Stimulated activated CD8-positive, alpha-beta memory T cell treated with anti-CD3 and anti-CD28 coated beads, Interleukin-12 subunit alpha, Interleukin-12 subunit beta, amount 100 ng/mL, for 1 hour (primary cell): ENCODE results near the gene ZSCAN2.
"Not testable (repeated sequence)": the region's sequence is repeated elsewhere in the genome, so short reads cannot be mapped to it uniquely, and the experiment has no call there.

Source experiments
- DNase-seq: peaks from one replicate; pipeline ENCODE4 v3.0.0-alpha.2; 2020; ENCODE audit warnings: low read depth

Gene ZSCAN2

GRCh38 chr15:84600687-84601554 is at the start of gene ZSCAN2:
Gene ZSCAN2 (plus strand): TSS chr15:84601009. CDS start chr15:84603928, 2,919 bp downstream.
- DNase-seq = peak; percentile 87

GRCh38 chr15:84551624-84552023 is 49.2 kb upstream of the ZSCAN2 start:
- not testable (repeated sequence) for DNase-seq

GRCh38 chr15:84552896-84553295 is 47.9 kb upstream of the ZSCAN2 start:
- no peak for DNase-seq

GRCh38 chr15:84556690-84557089 is 44.1 kb upstream of the ZSCAN2 start:
- not testable (repeated sequence) for DNase-seq

GRCh38 chr15:84568021-84568420 is 32.8 kb upstream of the ZSCAN2 start:
- not testable (repeated sequence) for DNase-seq

GRCh38 chr15:84570164-84570735 is 30.6 kb upstream of the ZSCAN2 start:
- DNase-seq = peak; percentile 30

GRCh38 chr15:84572231-84572630 is 28.6 kb upstream of the ZSCAN2 start:
- DNase-seq = no peak

- DNase-seq = no peak
These were observed 25.3 kb upstream of the ZSCAN2 start for GRCh38 chr15:84575493-84575892.

GRCh38 chr15:84577891-84578290 is 22.9 kb upstream of the ZSCAN2 start:
- DNase-seq = not testable (repeated sequence)

- DNase-seq = not testable (repeated sequence)
These were observed 21.5 kb upstream of the ZSCAN2 start for GRCh38 chr15:84579261-84579721.

- not testable (repeated sequence) for DNase-seq
These were observed 19.0 kb upstream of the ZSCAN2 start for GRCh38 chr15:84581676-84582428.

GRCh38 chr15:84582583-84583157 is 18.1 kb upstream of the ZSCAN2 start:
- no peak for DNase-seq

GRCh38 chr15:84583921-84584320 is 16.9 kb upstream of the ZSCAN2 start:
- DNase-seq = not testable (repeated sequence)

- no peak for DNase-seq
These were observed 14.1 kb upstream of the ZSCAN2 start for GRCh38 chr15:84586696-84587095.

- peak; percentile 81 for DNase-seq
These were observed 12.5 kb upstream of the ZSCAN2 start for GRCh38 chr15:84588053-84588874.

GRCh38 chr15:84590406-84590805 is 10.4 kb upstream of the ZSCAN2 start:
- DNase-seq = no peak

- no peak for DNase-seq
These were observed 9.0 kb upstream of the ZSCAN2 start for GRCh38 chr15:84591815-84592214.

GRCh38 chr15:84594617-84595290 is 6.1 kb upstream of the ZSCAN2 start:
- DNase-seq = no peak

- DNase-seq = no peak
These were observed 5.1 kb upstream of the ZSCAN2 start for GRCh38 chr15:84595660-84596059.

- DNase-seq = no peak
These were observed 3.5 kb upstream of the ZSCAN2 start for GRCh38 chr15:84597296-84597695.

- no peak for DNase-seq
These were observed 2.6 kb upstream of the ZSCAN2 start for GRCh38 chr15:84598250-84598649.
